T-cell (primary cell): ENCODE results near the gene AGAP1. TPM values are rescaled to one million over a fixed set of nuclear protein-coding genes. Genes with fewer than 3 reads are reported as not detected.

ENCODE experiments used
- ATAC-seq, 4 experiments: fragments of 200-7000 bp in 3 of 4; fragments of 150-1000 bp in 1 of 4; cut with Tn5 transposase; replicated peaks in 1 of 4; 1 replicate in 3 of 4; 2 replicates in 1 of 4; pipeline ENCODE4 v1.10.0; 2021; ENCODE audit warnings: moderate library complexity in 3 of 4, mild to moderate bottlenecking in 2 of 4, moderate number of reproducible peaks in 1 of 4
- CTCF ChIA-PET, 2 donors: fragments of 300-600 bp; sonication (Branson Sonifier 250); formaldehyde crosslinking; loops; one replicate each; lab custom pipeline; 2022; ENCODE audit warnings: antibody characterized with exemption in 2 of 2; lab: Charles Lee
- POLR2A ChIA-PET, 2 donors: fragments of 300-600 bp; sonication (Branson Sonifier 250); formaldehyde crosslinking; loops; one replicate each; lab custom pipeline; 2022; ENCODE audit warnings: antibody characterized with exemption in 2 of 2; lab: Charles Lee
- DNase-seq, 35 experiments: peaks; one replicate each; pipeline versions ENCODE4 v3.0.0 to v3.0.0-alpha.2; 2013 to 2023
- H3K27ac ChIP-seq: one replicate; pipeline ENCODE4 v1.5.1; 2013; ENCODE audit warnings: low read length
- H3K27me3 ChIP-seq, 2 experiments: replicated peaks in 1 of 2; 1 replicate in 1 of 2; 2 replicates in 1 of 2; pipeline versions ENCODE4 v1.6.1 to v1.7.0; 2013; ENCODE audit warnings: low read length in 1 of 2, mixed read lengths in 1 of 2; ENCODE audit not compliant: control insufficient read depth in 2 of 2, insufficient read depth in 2 of 2; ENCODE audit errors: extremely low read depth in 1 of 2
- H3K36me3 ChIP-seq, 2 donors: 1 replicate in 1 of 2; 2 replicates in 1 of 2; pipeline versions ENCODE4 v1.6.1 to v1.7.0; 2013; ENCODE audit warnings: low read length in 1 of 2; ENCODE audit not compliant: control insufficient read depth in 2 of 2, insufficient read depth in 1 of 2; ENCODE audit errors: extremely low read depth in 1 of 2
- H3K4me1 ChIP-seq, 2 experiments: 1 replicate in 1 of 2; 2 replicates in 1 of 2; pipeline versions ENCODE4 v1.6.1 to v1.7.0; 2013; ENCODE audit warnings: low read length in 2 of 2, mixed read lengths in 1 of 2; ENCODE audit not compliant: insufficient read depth in 2 of 2, control insufficient read depth in 1 of 2; ENCODE audit errors: extremely low read depth in 1 of 2
- H3K4me3 ChIP-seq, 2 donors: 1 replicate in 1 of 2; 2 replicates in 1 of 2; pipeline versions ENCODE4 v1.5.1 to v1.7.0; 2013; ENCODE audit warnings: mild to moderate bottlenecking in 2 of 2, low read length in 1 of 2, moderate library complexity in 1 of 2; ENCODE audit not compliant: control insufficient read depth in 1 of 2; ENCODE audit errors: extremely low read depth in 1 of 2
- H3K9me3 ChIP-seq: 2 replicates; pipeline ENCODE4 v1.7.0; 2013
- H3K27ac Mint-ChIP-seq, 2 donors: one replicate each; pipeline ENCODE4 v1.8.0; 2020 to 2021; ENCODE audit warnings: mild to moderate bottlenecking in 2 of 2, mixed read lengths in 2 of 2
- H3K27me3 Mint-ChIP-seq, 2 donors: one replicate each; pipeline ENCODE4 v1.8.0; 2021 to 2022; ENCODE audit warnings: mixed read lengths in 2 of 2
- H3K36me3 Mint-ChIP-seq: one replicate; pipeline ENCODE4 v1.8.0; 2021; ENCODE audit warnings: mixed read lengths
- H3K4me1 Mint-ChIP-seq, 3 donors: one replicate each; pipeline ENCODE4 v1.8.0; 2020 to 2022; ENCODE audit warnings: mixed read lengths in 3 of 3, mild to moderate bottlenecking in 1 of 3
- H3K4me3 Mint-ChIP-seq, 3 donors: one replicate each; pipeline ENCODE4 v1.8.0; 2020 to 2022; ENCODE audit warnings: mild to moderate bottlenecking in 3 of 3, mixed read lengths in 3 of 3, moderate library complexity in 3 of 3
- H3K9me3 Mint-ChIP-seq, 3 donors: one replicate each; pipeline ENCODE4 v1.8.0; 2020 to 2022; ENCODE audit warnings: mixed read lengths in 3 of 3
- WGBS: methylation state at CpG from one replicate; pipeline ENCODE4 v1.1.5; 2013; ENCODE audit warnings: missing lambda C conversion rate; ENCODE audit not compliant: insufficient coverage; 5-methylcytosine and 5-hydroxymethylcytosine counted together
- total RNA-seq, 35 experiments: library from RNA in 6 of 35; stranded (reverse) in 6 of 35; fragments of 120-200 nt in 1 of 35; gene quantifications; one replicate each; pipeline versions ENCODE4 v1.2.1 to v1.2.4 and lab custom pipeline; 2013 to 2026

AGAP1 gene
- total RNA-seq, 5 donors from 2014 or later (not counting 1 experiment from before 2014, with no cell fraction given) = 3.9 to 15.6 (median 5.2) TPM

GRCh38 chr2:236146436-236146835 is 652.6 kb downstream of the AGAP1 start:
- Mint-ChIP-seq H3K27me3 (peaks cover 21 to 27% of the 10 kb centered on the region in 2 donors), H3K4me1 (no peaks in the 10 kb centered on the region), H3K9me3 (peaks cover 3 to 6% (median 3%) of the 10 kb centered on the region in 3 donors), H3K36me3 (no peaks in the 10 kb centered on the region), H3K4me3 (no peak overlapping the region), H3K27ac (no peak overlapping the region)
- Histone ChIP-seq H3K27ac (no peak overlapping the region), H3K36me3 (no peaks in the 10 kb centered on the region), H3K4me3 (no peak overlapping the region), H3K27me3 (peaks cover 0 to 22% of the 10 kb centered on the region in 2 experiments), H3K9me3 (no peaks in the 10 kb centered on the region), H3K4me1 (no peaks in the 10 kb centered on the region)
- ChIA-PET POLR2A (no interaction called here), CTCF (interaction anchor here in 1 of 2 donors (0.7 kb wide), 1 partner anchor 432 kb away, joined by 6 read pairs; no protein-coding TSS in a partner anchor)
- ATAC-seq (no peak), DNase-seq (no peak)
- WGBS = no CpG with 5 or more reads among the region's 7 CpGs

GRCh38 chr2:236155406-236155805 is 661.6 kb downstream of the AGAP1 start:
- no peaks in the 10 kb centered on the region for H3K9me3 ChIP-seq
- peaks cover 37 to 41% of the 10 kb centered on the region in 2 donors for H3K27me3 Mint-ChIP-seq
- no CpG with 5 or more reads among the region's 3 CpGs for WGBS
- no peak overlapping the region for H3K27ac Mint-ChIP-seq
- peak in 1 of 35 experiments; percentile 5 for DNase-seq
- H3K27ac ChIP-seq = no peak overlapping the region
- ChIA-PET POLR2A (no interaction called here), CTCF (no interaction called here)
- H3K4me3 Mint-ChIP-seq = no peak overlapping the region
- H3K36me3 Mint-ChIP-seq = no peaks in the 10 kb centered on the region
- H3K4me1 ChIP-seq = no peaks in the 10 kb centered on the region
- peaks cover 0 to 2% (median 0%) of the 10 kb centered on the region in 3 donors for H3K4me1 Mint-ChIP-seq
- H3K36me3 ChIP-seq = no peaks in the 10 kb centered on the region
- no peak for ATAC-seq
- H3K9me3 Mint-ChIP-seq = peaks cover 5 to 24% (median 21%) of the 10 kb centered on the region in 3 donors
- H3K27me3 ChIP-seq = peaks cover 0 to 44% of the 10 kb centered on the region in 2 experiments
- no peak overlapping the region for H3K4me3 ChIP-seq

GRCh38 chr2:236156095-236156859 is 662.4 kb downstream of the AGAP1 start:
- Histone ChIP-seq H3K4me1 (no peaks in the 10 kb centered on the region), H3K9me3 (no peaks in the 10 kb centered on the region), H3K4me3 (no peak overlapping the region), H3K27me3 (peaks cover 0 to 52% of the 10 kb centered on the region in 2 experiments), H3K27ac (no peak overlapping the region), H3K36me3 (no peaks in the 10 kb centered on the region)
- H3K27ac Mint-ChIP-seq = no peak overlapping the region
- 82% methylated on average over 16 of the region's 16 CpGs for WGBS
- H3K9me3 Mint-ChIP-seq = peaks cover 5 to 21% (median 15%) of the 10 kb centered on the region in 3 donors
- no peak overlapping the region for H3K4me3 Mint-ChIP-seq
- ChIA-PET CTCF (no interaction called here), POLR2A (no interaction called here)
- no peak for ATAC-seq
- no peaks in the 10 kb centered on the region for H3K36me3 Mint-ChIP-seq
- DNase-seq = no peak
- H3K27me3 Mint-ChIP-seq = peaks cover 37 to 49% of the 10 kb centered on the region in 2 donors
- H3K4me1 Mint-ChIP-seq = peaks cover 0 to 2% (median 0%) of the 10 kb centered on the region in 3 donors

- no peaks in the 10 kb centered on the region for H3K36me3 Mint-ChIP-seq
- H3K27me3 Mint-ChIP-seq = peaks cover 38 to 54% of the 10 kb centered on the region in 2 donors
- DNase-seq = no peak
- H3K27me3 ChIP-seq = peaks cover 0 to 58% of the 10 kb centered on the region in 2 experiments
- H3K9me3 ChIP-seq = no peaks in the 10 kb centered on the region
- H3K9me3 Mint-ChIP-seq = peaks cover 5 to 21% (median 15%) of the 10 kb centered on the region in 3 donors
- no peak for ATAC-seq
- H3K4me1 ChIP-seq = no peaks in the 10 kb centered on the region
- no peak overlapping the region for H3K27ac ChIP-seq
- no peaks in the 10 kb centered on the region for H3K36me3 ChIP-seq
- no peak overlapping the region for H3K27ac Mint-ChIP-seq
- peaks cover 0 to 2% (median 0%) of the 10 kb centered on the region in 3 donors for H3K4me1 Mint-ChIP-seq
- WGBS = 66% methylated on average over 2 of the region's 7 CpGs
- CTCF ChIA-PET = no interaction called here
- no peak overlapping the region for H3K4me3 ChIP-seq
- H3K4me3 Mint-ChIP-seq = no peak overlapping the region
- POLR2A ChIA-PET = no interaction called here
These were observed 663.0 kb downstream of the AGAP1 start for GRCh38 chr2:236156860-236157194.

- Histone ChIP-seq H3K27ac (no peak overlapping the region), H3K27me3 (peaks cover 0 to 63% of the 10 kb centered on the region in 2 experiments), H3K4me1 (no peaks in the 10 kb centered on the region), H3K9me3 (no peaks in the 10 kb centered on the region), H3K4me3 (no peak overlapping the region), H3K36me3 (no peaks in the 10 kb centered on the region)
- ChIA-PET CTCF (no interaction called here), POLR2A (no interaction called here)
- Mint-ChIP-seq H3K36me3 (no peaks in the 10 kb centered on the region), H3K9me3 (peaks cover 5 to 18% (median 14%) of the 10 kb centered on the region in 3 donors), H3K4me1 (peaks cover 0 to 2% (median 0%) of the 10 kb centered on the region in 3 donors), H3K27ac (no peak overlapping the region), H3K27me3 (peaks cover 43 to 60% of the 10 kb centered on the region in 2 donors), H3K4me3 (no peak overlapping the region)
- 100% methylated on average over 3 of the region's 6 CpGs for WGBS
- DNase-seq (no peak), ATAC-seq (no peak)
These were observed 663.5 kb downstream of the AGAP1 start for GRCh38 chr2:236157366-236157765.

- peaks cover 0 to 4% (median 2%) of the 10 kb centered on the region in 3 donors for H3K4me1 Mint-ChIP-seq
- no peaks in the 10 kb centered on the region for H3K9me3 ChIP-seq
- POLR2A ChIA-PET = no interaction called here
- H3K36me3 ChIP-seq = no peaks in the 10 kb centered on the region
- H3K4me3 ChIP-seq = no peak overlapping the region
- WGBS = no CpG with 5 or more reads among the region's 10 CpGs
- peaks cover 0 to 69% of the 10 kb centered on the region in 2 experiments for H3K27me3 ChIP-seq
- H3K36me3 Mint-ChIP-seq = no peaks in the 10 kb centered on the region
- H3K27ac ChIP-seq = no peak overlapping the region
- H3K27ac Mint-ChIP-seq = no peak overlapping the region
- peak overlapping the region in 1 of 3 donors; percentile 44 for H3K4me3 Mint-ChIP-seq
- H3K4me1 ChIP-seq = no peaks in the 10 kb centered on the region
- CTCF ChIA-PET = no interaction called here
- no peak for DNase-seq
- ATAC-seq = no peak
- peaks cover 5 to 13% (median 10%) of the 10 kb centered on the region in 3 donors for H3K9me3 Mint-ChIP-seq
- H3K27me3 Mint-ChIP-seq = peaks cover 43 to 65% of the 10 kb centered on the region in 2 donors
These were observed 664.1 kb downstream of the AGAP1 start for GRCh38 chr2:236157815-236158498.
